GM23338 (cell line): ENCODE results near the gene ETF1. TPM values are rescaled to one million over a fixed set of nuclear protein-coding genes. Genes with fewer than 3 reads are reported as not detected.

ENCODE experiments used
- ATAC-seq: fragments of 200-7000 bp; cut with Tn5 transposase; 3 replicates; pipeline ENCODE4 v1.9.1; 2020
- DNase-seq: peaks from one replicate; pipeline ENCODE4 v3.0.0-alpha.2; 2015; ENCODE audit warnings: low spot score
- H2AFZ ChIP-seq: fragments of 200-600 bp; sonication (generic); 2 replicates; pipeline ENCODE4 v1.8.0; 2016; ENCODE audit warnings: antibody characterized with exemption, mild to moderate bottlenecking, moderate library complexity
- H3F3A ChIP-seq: fragments of 200-600 bp; sonication (generic); replicated peaks from 2 replicates; pipeline ENCODE4 v1.8.0; 2017; ENCODE audit warnings: antibody characterized with exemption, mixed run types, low read depth
- H3K27ac ChIP-seq: fragments of 200-600 bp; sonication (generic); 2 replicates; pipeline ENCODE4 v1.6.1; 2016; ENCODE audit warnings: low read depth
- H3K27me3 ChIP-seq: fragments of 200-600 bp; sonication (generic); 2 replicates; pipeline ENCODE4 v1.8.0; 2016; ENCODE audit warnings: mild to moderate bottlenecking, mixed run types, moderate library complexity; ENCODE audit not compliant: insufficient read depth
- H3K36me3 ChIP-seq: fragments of 200-600 bp; sonication (generic); 2 replicates; pipeline ENCODE4 v1.8.0; 2016; ENCODE audit warnings: mild to moderate bottlenecking; ENCODE audit not compliant: insufficient read depth
- H3K4me1 ChIP-seq: fragments of 200-600 bp; sonication (generic); 2 replicates; pipeline ENCODE4 v1.8.0; 2016; ENCODE audit warnings: mild to moderate bottlenecking, moderate library complexity; ENCODE audit not compliant: insufficient read depth
- H3K4me2 ChIP-seq: fragments of 200-600 bp; sonication (generic); 2 replicates; pipeline ENCODE4 v1.7.1; 2017; ENCODE audit warnings: mixed run types
- H3K4me3 ChIP-seq: fragments of 200-600 bp; sonication (generic); 2 replicates; pipeline ENCODE4 v1.6.1; 2016; ENCODE audit warnings: mixed run types
- H3K79me2 ChIP-seq: fragments of 200-600 bp; sonication (generic); replicated peaks from 2 replicates; pipeline ENCODE4 v1.8.0; 2017; ENCODE audit warnings: mild to moderate bottlenecking; ENCODE audit not compliant: insufficient read depth
- H3K9me2 ChIP-seq: fragments of 200-600 bp; sonication (generic); 2 replicates; pipeline ENCODE4 v1.8.0; 2017; ENCODE audit not compliant: insufficient read depth
- H4K20me1 ChIP-seq: fragments of 200-600 bp; sonication (generic); replicated peaks from 2 replicates; pipeline ENCODE4 v1.8.0; 2017; ENCODE audit warnings: mild to moderate bottlenecking; ENCODE audit not compliant: insufficient read depth
- H3K27ac Mint-ChIP-seq: 2 replicates; pipeline ENCODE4 v1.8.0; 2020; ENCODE audit warnings: inconsistent platforms, mild to moderate bottlenecking, moderate library complexity, mixed read lengths
- H3K27me3 Mint-ChIP-seq: 3 replicates; pipeline ENCODE4 v1.8.0; 2022; ENCODE audit warnings: low read depth, mild to moderate bottlenecking, moderate library complexity, mixed read lengths, inconsistent platforms; ENCODE audit not compliant: insufficient read depth, poor library complexity
- H3K36me3 Mint-ChIP-seq: 3 replicates; pipeline ENCODE4 v1.8.0; 2021; ENCODE audit warnings: low read depth, mild to moderate bottlenecking, inconsistent platforms, moderate library complexity, mixed read lengths
- H3K4me1 Mint-ChIP-seq: 3 replicates; pipeline ENCODE4 v1.8.0; 2020; ENCODE audit warnings: mild to moderate bottlenecking, inconsistent platforms, mixed read lengths
- H3K4me3 Mint-ChIP-seq: 3 replicates; pipeline ENCODE4 v1.8.0; 2021; ENCODE audit warnings: moderate library complexity, mild to moderate bottlenecking, inconsistent platforms, mixed read lengths
- H3K9me3 Mint-ChIP-seq: 3 replicates; pipeline ENCODE4 v1.8.0; 2020; ENCODE audit warnings: moderate library complexity, mild to moderate bottlenecking, inconsistent platforms, mixed read lengths
- CREB1 ChIP-seq: fragments of 250-450 bp; sonication (Bioruptor Pico); IDR thresholded peaks from 2 replicates; pipeline ENCODE4 v1.5.0; 2020; ENCODE audit warnings: low read depth, mild to moderate bottlenecking, moderate library complexity
- CTCF ChIP-seq, 2 experiments: fragments of 200-600 bp in 1 of 2; sonication (generic) in 1 of 2; conservative IDR thresholded peaks; 2 replicates each; pipeline versions ENCODE4 v1.5.1 to v1.6.1; 2016 to 2017; ENCODE audit warnings: antibody characterized with exemption in 2 of 2, low read depth in 2 of 2, mild to moderate bottlenecking in 2 of 2, moderate library complexity in 1 of 2
- ETS1 ChIP-seq: IDR thresholded peaks from 2 replicates; pipeline ENCODE4 v1.6.1; 2016; ENCODE audit warnings: antibody characterized with exemption
- JUNB ChIP-seq: IDR thresholded peaks from one replicate; pipeline ENCODE4 v1.6.1; 2016; ENCODE audit warnings: antibody characterized with exemption; ENCODE audit not compliant: unreplicated experiment
- NANOG ChIP-seq: IDR thresholded peaks from 2 replicates; pipeline ENCODE4 v1.6.1; 2016; ENCODE audit warnings: antibody characterized with exemption, borderline replicate concordance
- STAT1 ChIP-seq: IDR thresholded peaks from one replicate; pipeline ENCODE4 v1.6.1; 2016; ENCODE audit warnings: antibody characterized with exemption; ENCODE audit not compliant: unreplicated experiment
- ZNF114 ChIP-seq: fragments of 250-450 bp; sonication (Bioruptor Pico); IDR thresholded peaks from 2 replicates; pipeline ENCODE4 v1.5.0; 2020; ENCODE audit warnings: mild to moderate bottlenecking, moderate library complexity
- ZNF331 ChIP-seq: fragments of 250-450 bp; sonication (Bioruptor Pico); IDR thresholded peaks from 2 replicates; pipeline ENCODE4 v1.5.0; 2020; ENCODE audit warnings: low read depth, mild to moderate bottlenecking, moderate library complexity
- polyA plus RNA-seq: library from polyadenylated mRNA; unstranded; fragments of >200 nt; fragmentation: Nextera tagmentation; extraction: Ambion mirVana; gene quantifications from 2 replicates; pipeline ENCODE4 v1.2.1, GENCODE V29; 2016
- total RNA-seq: library from RNA; depleted of rRNA; stranded (reverse); fragments of >200 nt; shearing (Covaris generic); gene quantifications from 2 replicates; pipeline ENCODE4 v1.2.3, GENCODE V29; 2014
- TF ChIP-seq, protein P1 (sequence below): IDR thresholded peaks from one replicate; pipeline ENCODE4 v1.6.1; 2018; ENCODE audit warnings: antibody characterized with exemption; ENCODE audit not compliant: unreplicated experiment

The ETF1 gene
- total and polyA plus RNA-seq, 2 experiments from 2014 or later = 68.9 to 136 TPM

DNA sequence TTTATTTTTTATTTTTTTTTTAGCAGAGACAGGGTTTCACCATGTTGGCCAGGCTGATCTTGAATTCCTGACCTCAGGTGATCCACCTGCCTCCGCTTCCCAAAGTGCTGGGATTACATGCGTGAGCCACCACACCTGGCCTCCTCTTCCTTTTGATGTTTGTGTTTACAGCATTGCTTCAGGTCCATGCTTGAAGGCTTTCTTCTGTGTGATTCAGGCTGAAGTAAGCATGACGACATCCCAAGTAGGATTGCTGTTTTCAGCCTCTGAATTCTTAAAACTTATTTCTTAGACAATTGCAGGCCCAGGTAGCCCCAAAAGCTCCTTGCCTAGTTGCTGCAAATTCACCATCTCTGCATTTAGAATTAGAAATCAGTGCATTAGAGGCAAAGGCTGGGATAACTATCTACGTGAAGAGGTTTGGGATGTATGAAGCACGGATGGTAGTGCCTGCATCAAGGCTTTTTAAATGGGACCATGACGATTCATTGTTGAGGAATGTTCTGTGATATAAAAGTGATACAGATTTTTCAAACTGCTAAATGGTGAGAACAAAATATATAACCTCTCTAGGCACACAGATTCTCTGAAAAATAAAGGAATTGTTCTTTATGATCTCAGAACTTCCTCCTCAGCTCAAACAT, 3.0 kb upstream of the ETF1 start (continued):
- TF ChIP-seq CTCF (conservative IDR thresholded peaks at IDR 0.05; ENCODE audit: low read depth in 2 of 2) = no peak
- TF ChIP-seq CREB1 (CRISPR knock-in tag) = no peak

DNA sequence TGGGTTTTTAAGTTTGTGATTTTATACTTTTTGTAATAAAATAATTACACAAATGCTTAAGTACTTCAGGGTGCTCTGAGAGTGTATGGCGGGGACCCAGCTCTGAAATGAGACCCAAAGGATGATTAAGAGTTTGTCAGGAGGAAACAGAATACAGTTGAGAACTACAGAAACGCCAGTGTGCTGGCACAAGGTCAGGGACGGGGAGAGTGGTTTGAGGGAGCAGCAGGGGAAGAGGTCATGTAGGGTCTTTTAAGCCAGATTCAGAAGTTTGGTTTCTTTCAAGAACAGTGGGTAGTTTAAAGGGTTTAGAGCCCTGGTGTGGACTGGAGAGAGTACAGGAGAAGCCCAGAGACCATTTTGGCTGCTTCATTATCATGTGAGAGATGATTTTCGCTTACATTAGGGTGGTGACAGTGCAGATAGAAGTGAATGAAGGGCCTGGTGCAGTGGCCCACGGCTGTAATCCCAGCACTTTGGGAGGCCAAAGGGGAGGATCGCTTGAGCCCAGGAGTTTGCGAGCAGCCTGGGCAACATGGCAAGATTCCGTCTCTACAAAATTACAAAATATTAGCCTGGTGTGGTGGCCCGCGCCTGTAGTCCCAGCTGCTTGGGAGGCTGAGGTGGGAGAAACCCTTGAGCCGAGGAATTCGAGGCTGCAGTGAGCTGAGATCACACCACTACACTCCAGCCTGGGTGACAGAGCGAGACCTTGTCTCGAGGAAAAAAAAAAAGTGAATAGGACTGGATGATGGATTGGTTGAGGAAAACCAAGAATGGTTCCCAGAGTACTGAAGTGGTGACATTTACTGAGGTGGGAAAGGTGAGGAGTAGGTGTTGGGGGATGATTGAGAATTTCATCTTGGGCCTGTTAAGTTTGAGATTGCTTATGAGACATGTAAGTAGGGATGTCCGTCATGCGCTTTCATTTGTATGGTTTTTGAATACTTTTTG, 1.4 kb upstream of the ETF1 start:
- Mint-ChIP-seq H3K36me3 (peaks cover 31% of the 10 kb centered on the region), H3K9me3 (no peaks in the 10 kb centered on the region), H3K27me3 (peaks cover 5% of the 10 kb centered on the region), H3K4me1 (peaks cover 19% of the 10 kb centered on the region), H3K27ac (peak overlapping the region; percentile 100), H3K4me3 (peak overlapping the region; percentile 99)
- H3K36me3 ChIP-seq = peaks cover 9% of the 10 kb centered on the region; the same call in 1 of the 2 replicates
- peaks cover 53% of the 10 kb centered on the region for H4K20me1 ChIP-seq
- peak overlapping the region; percentile 82 for H3K4me3 ChIP-seq
- ATAC-seq (no peak), DNase-seq (no peak)
- no peaks in the 10 kb centered on the region for H3K27me3 ChIP-seq
- H3K79me2 ChIP-seq = peaks cover 93% of the 10 kb centered on the region
- peaks cover 29% of the 10 kb centered on the region for H3K4me1 ChIP-seq
- H3F3A ChIP-seq = 0 out of 2 replicates have a peak, but pooled peaks cover 2% of the 10 kb centered on the region
- no peaks in the 10 kb centered on the region for H3K9me2 ChIP-seq
- H2AFZ ChIP-seq = no peak overlapping the region
- TF ChIP-seq JUNB (no peak), ETS1 (no peak)
- peak overlapping the region; percentile 87 for H3K4me2 ChIP-seq
- H3K27ac ChIP-seq = peak overlapping the region; percentile 97

GRCh38 chr5:138543730-138544104, 681 bp upstream of the ETF1 start:
- Histone ChIP-seq H3F3A (no peaks in the 10 kb centered on the region), H3K9me2 (no peaks in the 10 kb centered on the region), H3K36me3 (peaks cover 13% of the 10 kb centered on the region; the same call in 1 of the 2 replicates), H3K27me3 (no peaks in the 10 kb centered on the region), H3K79me2 (peaks cover 93% of the 10 kb centered on the region), H2AFZ (peak overlapping the region; percentile 54; the same call in 1 of the 2 replicates), H3K4me2 (peak overlapping the region; percentile 87), H3K27ac (peak overlapping the region; percentile 97), H3K4me3 (peak overlapping the region; percentile 82), H3K4me1 (peaks cover 29% of the 10 kb centered on the region), H4K20me1 (peaks cover 53% of the 10 kb centered on the region)
- H3K27ac Mint-ChIP-seq = peak overlapping the region; percentile 100
- peaks cover 37% of the 10 kb centered on the region for H3K36me3 Mint-ChIP-seq
- peaks cover 5% of the 10 kb centered on the region for H3K27me3 Mint-ChIP-seq
- peak overlapping the region; percentile 99 for H3K4me3 Mint-ChIP-seq
- DNase-seq (no peak), ATAC-seq (peak; percentile 54)
- H3K4me1 Mint-ChIP-seq = peaks cover 19% of the 10 kb centered on the region
- H3K9me3 Mint-ChIP-seq = no peaks in the 10 kb centered on the region
- TF ChIP-seq STAT1 = no peak
- no peak for TF ChIP-seq ETS1
- TF ChIP-seq, protein P1, sequence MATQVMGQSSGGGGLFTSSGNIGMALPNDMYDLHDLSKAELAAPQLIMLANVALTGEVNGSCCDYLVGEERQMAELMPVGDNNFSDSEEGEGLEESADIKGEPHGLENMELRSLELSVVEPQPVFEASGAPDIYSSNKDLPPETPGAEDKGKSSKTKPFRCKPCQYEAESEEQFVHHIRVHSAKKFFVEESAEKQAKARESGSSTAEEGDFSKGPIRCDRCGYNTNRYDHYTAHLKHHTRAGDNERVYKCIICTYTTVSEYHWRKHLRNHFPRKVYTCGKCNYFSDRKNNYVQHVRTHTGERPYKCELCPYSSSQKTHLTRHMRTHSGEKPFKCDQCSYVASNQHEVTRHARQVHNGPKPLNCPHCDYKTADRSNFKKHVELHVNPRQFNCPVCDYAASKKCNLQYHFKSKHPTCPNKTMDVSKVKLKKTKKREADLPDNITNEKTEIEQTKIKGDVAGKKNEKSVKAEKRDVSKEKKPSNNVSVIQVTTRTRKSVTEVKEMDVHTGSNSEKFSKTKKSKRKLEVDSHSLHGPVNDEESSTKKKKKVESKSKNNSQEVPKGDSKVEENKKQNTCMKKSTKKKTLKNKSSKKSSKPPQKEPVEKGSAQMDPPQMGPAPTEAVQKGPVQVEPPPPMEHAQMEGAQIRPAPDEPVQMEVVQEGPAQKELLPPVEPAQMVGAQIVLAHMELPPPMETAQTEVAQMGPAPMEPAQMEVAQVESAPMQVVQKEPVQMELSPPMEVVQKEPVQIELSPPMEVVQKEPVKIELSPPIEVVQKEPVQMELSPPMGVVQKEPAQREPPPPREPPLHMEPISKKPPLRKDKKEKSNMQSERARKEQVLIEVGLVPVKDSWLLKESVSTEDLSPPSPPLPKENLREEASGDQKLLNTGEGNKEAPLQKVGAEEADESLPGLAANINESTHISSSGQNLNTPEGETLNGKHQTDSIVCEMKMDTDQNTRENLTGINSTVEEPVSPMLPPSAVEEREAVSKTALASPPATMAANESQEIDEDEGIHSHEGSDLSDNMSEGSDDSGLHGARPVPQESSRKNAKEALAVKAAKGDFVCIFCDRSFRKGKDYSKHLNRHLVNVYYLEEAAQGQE = no peak
- no peak for TF ChIP-seq ZNF331 (CRISPR knock-in tag)
- no peak for TF ChIP-seq ZNF114
- no peak for TF ChIP-seq NANOG
- TF ChIP-seq JUNB = no peak
